ENCODE results near the gene TMC6.

TMC6 gene

DNA sequence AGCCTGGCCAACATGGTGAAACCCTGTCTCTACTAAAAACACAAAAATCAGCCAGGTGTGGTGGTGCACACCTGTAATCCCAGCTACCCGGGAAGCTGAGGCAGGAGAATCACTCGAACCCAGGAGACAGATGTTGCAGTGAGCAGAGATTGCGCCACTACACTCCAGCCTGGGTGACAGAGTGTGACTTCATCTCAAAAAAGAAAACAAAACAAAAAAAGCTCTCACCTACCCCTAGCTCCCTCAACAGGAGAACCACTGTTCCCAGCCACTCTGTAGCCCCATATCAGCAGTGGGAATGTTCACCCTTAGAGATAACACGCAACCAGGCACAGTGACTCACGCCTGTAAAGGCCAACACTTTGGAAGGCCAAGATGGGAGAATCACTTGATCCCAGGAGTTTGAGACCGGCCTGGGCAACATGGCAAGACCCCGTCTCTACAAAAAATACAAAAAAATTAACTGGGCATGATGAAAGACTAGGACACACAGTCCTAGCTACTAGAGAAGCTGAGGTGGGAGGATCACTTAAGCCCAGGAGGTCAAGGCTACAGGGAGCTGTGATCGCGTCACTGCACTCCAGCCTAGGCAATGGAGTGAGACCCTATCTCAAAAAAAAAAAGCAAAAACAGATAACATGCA is 7.4 kb upstream of the TMC6 start:
- DNase-seq (ENCODE audit: low read depth, low spot score), result no peak
- no peak overlapping the region for H3K27ac ChIP-seq

DNA sequence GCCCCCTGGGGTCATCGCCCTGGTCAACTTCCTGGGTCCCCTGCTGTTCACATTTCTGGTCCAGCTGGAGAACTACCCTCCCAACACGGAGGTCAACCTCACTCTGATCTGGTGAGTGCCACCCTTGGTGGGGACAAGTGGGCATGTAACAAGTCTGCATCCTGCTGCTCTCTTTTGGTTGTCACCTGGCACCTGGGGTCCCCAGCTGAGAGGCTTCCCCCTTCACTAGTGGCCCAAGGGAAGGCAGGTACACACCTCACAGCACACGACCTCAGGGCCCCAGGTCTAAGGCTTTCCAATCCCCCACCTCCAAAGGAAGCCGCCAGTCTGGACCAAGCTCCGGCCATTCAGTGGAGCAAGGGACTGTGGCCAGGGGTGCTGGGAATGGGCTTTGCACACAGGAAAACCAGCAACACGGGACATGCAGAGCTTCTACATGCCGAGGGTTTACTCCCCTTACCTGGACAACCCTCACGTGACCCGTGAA is 6.4 kb upstream of the TMC6 start:
- H3K27ac ChIP-seq, result no peak overlapping the region
- no peak for DNase-seq (ENCODE audit: low read depth, low spot score)

DNA sequence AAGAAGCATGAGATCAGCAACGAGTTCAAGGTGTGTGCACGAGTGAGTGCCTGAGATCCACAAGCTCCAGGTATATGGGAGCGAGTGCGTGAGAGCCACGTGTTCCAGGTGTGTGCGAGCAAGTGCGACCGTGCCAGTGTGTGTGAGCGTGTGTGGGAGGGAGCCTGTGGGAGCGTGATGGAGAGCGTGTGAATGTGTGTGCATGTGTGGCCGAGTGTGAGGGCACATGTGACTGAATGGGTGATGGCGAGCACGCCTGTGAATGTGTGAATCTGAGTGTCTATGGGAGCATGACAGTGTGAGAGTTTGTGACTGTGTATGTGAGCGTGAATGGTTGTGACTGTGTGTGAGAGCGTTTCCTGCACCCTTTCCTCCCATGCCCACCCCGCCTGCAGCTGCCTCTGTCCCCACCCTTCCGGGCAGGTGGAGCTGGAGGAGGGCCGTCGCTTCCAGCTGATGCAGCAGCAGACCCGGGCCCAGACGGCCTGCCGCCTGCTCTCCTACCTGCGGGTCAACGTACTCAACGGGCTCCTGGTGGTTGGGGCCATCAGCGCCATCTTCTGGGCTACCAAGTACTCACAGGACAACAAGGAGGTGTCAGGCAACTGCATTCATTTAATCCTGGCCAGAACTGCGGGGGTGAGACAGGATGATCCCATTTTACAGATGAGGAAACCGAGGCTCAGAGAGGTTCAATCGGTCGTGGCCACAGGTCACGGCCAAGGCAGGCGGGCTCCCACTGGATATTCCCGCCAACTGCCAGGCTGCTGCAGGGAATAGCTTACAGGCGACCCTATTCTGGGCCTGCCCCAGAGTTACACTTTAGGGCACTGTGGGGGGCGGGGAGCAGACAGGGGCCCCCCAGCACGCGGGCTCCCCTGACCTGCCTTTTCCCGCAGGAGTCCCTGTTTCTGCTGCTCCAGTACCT is 5.7 kb upstream of the TMC6 start:
- DNase-seq (ENCODE audit: low read depth, low spot score), result no peak
- no peak overlapping the region for H3K27ac ChIP-seq

DNA sequence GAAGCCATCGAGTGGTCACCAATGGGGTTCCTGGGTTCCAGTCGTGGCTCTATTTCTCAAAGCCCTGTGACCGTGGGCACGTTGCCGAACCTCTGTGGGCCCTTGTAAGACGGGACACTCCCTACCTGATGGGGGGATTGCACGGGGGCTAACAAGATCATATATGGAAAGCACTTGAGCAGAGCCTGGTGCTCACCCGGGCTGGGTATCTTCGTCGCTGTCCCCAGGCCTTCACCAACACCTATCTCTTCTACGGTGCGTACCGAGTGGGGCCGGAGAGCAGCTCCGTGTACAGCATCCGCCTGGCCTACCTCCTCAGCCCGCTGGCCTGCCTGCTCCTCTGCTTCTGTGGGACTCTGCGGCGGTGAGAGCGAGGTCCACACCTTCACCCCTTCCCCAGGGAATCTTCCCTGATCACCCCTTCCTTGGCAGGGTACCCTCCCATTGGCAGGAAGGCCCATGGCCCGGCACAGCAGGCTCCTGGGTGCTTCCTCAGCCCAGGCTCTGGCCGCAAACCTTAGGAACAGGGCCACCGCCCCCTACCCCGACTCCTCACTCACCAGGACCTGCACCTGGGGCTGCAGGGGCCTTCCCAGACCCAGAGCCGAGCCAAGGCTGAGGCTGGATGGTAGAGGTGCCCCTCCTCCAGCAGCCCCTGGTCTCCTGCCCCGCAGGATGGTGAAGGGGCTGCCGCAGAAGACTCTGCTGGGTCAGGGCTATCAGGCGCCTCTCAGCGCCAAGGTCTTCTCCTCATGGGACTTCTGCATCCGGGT is 4.8 kb upstream of the TMC6 start:
- DNase-seq (ENCODE audit: low read depth, low spot score), result no peak
- H3K27ac ChIP-seq, result no peak overlapping the region

DNA sequence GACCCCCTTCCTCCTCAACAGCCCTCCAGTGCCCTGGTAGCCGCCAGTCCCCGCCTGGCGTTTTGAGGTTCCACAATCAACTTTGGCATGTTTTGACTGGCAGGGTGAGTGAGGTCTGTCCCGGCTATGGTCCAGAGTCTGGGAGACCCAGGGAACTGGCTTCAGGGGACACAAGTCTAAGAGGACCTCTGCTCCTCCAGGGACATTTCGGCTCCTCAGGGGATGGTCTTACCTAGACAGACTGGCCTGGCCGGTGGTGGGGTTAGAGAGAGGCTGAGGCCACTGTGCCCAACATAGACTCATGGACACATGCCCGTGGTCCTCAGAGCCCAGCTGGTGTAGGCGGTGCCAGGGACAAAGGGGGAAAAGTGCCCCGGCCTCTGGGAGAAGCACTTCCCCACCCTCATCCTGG is 4.2 kb upstream of the TMC6 start:
- no peak for DNase-seq (ENCODE audit: low read depth, low spot score)
- no peak overlapping the region for H3K27ac ChIP-seq

DNA sequence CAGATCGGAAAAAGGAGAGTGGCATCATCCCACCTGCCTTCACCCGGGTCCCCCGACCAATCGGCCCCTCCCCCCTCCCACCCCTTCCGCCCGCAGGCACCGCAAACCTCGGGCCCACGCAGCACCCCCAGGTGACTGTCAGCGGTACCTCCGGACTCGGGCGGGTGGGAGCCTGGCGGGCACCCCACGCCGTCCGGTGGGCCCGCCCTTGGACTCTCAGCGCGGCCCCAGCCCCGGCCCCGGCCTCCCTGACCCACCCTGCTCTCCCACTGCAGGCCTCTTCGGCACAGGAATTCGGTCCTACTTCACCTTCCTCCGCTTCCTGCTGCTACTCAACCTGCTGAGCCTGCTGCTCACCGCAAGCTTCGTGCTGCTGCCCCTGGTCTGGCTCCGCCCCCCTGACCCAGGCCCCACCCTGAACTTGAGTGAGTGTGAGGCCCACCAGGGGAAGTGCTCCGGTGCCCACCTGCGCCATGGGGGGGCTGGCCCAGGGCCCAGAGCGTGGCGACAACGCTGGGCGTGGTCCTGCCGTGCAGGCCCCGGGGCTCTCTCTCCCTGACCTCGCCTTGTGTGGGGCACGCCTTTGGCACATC is 3.6 kb upstream of the TMC6 start:
- no peak for DNase-seq (ENCODE audit: low read depth, low spot score)
- H3K27ac ChIP-seq, result no peak overlapping the region

DNA sequence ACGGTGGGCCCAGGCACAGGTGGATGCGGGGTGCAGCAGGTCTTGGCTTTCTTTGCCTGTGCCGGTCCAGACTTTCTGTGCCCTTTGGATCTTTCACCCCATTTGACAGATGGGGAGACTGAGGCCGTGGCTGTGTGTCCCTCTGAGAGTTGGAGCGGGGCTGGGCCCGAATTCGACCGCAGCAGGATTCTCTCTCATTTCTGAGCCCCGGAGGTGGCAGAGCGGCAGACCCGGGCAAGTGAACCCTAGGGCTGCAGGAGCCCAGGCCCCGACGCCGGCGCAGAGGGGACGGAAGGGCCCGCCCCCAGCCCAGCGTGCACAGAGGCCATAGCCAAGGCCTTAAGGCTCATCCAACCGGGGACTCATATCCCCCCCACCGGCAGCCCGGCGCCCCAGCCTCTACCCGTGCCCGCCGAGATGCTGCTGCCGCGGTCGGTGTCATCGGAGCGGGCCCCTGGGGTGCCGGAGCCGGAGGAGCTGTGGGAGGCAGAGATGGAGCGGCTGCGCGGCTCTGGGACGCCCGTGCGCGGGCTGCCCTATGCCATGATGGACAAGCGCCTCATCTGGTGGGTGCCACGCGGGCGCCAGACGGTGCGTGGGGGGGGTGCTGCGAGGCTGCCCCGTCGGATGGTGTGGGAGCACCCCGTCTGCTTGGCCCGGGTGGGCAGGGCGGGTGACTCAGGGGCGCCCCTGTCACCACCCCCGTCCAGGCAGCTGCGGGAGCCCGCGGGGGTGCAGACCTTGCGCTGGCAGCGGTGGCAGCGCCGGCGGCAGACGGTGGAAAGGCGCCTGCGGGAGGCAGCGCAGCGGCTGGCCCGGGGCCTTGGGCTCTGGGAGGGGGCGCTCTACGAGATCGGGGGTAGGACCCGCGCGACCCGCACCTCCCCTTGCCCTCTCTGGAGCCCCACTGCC is 2.9 kb upstream of the TMC6 start:
- no peak for DNase-seq (ENCODE audit: low read depth, low spot score)
- no peak overlapping the region for H3K27ac ChIP-seq

DNA sequence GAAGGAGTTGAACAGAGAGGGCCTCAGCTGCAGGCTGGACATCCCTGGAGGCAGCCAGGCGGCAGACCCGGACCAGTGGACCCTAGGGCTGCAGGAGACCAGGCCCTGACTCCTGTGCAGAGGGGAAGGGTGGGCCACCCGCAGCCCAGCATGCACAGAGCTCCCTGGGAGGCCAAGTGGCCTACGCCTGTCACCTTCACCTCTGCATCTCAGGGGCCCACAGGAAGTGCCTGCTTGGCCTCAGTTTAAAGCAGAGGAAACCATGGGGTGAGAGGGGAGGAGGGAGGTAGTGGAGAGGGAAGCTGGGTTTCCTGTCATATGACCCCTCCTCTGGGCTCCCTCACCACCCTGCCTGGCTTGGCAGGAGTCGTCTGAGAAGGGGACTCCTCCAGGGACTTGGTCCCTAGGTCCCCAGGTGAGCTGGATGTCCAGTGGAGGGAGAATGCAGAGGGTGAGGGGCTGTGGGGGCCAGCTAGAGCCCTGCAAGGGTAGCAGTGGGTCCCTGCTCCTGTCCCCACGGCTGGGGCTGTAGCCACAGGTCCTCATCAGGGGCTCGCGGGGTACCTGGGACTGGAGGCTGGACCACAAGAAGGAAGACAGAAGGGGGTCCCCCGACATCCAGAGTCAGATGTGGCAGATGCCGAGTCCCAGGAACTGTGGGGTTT is 2.0 kb upstream of the TMC6 start, which contains the start of gene TMC8:
Gene TMC8 (plus strand): TSS at position 335 of the 665 bp plus-strand sequence. CDS start 818 bp downstream, outside the sequence.
- DNase-seq (ENCODE audit: low read depth, low spot score), result no peak
- peak within 1 kb of the TSS; percentile 84 for H3K27ac ChIP-seq

DNA sequence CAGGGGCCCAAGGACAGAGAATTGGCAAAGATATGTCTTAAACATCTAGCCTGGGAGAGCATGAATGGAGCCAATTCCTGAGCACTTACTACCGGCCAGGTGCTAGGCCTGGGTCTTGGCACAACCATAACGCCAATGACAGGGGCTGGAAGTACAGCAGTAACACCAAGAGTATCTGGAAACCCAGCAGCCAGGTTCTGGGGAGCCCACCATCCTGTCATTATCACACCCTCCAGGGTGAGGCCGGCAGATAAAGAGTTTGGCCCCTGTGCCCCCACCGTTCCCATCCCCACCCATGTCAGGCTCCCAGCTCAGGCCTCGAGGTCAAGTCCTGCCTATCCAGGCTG is 1.5 kb upstream of the TMC6 start:
- DNase-seq (ENCODE audit: low read depth, low spot score), result no peak
- peak overlapping the region; percentile 84 for H3K27ac ChIP-seq

DNA sequence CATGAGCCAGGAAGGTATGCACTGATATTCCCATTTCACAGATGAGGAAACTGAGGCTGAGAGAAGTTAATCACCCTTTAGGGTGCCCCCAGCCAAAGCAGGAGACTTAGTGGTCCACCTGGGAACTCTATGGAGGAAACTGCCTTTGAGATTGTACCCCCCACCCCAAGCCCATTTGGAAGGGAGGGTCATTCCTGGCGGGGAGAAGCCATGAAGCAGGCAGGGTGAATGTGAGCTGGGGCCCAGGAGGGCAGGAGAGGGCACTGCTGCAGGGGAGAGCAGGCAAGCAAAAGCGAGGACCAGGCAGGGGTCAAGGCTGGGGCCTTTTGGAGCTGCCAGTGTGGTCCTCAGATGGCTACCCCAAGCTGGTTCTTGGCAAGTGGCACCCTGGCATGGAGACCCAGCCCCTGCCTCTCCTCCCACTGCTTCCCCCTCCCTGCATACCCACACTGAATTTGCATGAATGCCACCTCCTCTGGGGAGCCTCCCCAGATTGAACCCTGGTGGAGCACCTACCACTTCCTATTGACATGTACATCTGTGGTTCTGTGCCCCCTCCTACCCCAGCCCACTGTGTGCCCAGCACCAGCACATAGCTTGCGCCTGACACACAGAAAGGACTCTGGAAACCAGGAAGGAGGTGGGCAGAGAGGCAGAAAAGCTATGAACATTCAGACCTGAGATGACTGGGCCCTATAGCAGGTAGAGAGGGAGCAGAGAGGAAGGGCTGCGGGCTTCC is 965 bp upstream of the TMC6 start:
- peak overlapping the region; percentile 84 for H3K27ac ChIP-seq
- DNase-seq (ENCODE audit: low read depth, low spot score), result no peak

DNA sequence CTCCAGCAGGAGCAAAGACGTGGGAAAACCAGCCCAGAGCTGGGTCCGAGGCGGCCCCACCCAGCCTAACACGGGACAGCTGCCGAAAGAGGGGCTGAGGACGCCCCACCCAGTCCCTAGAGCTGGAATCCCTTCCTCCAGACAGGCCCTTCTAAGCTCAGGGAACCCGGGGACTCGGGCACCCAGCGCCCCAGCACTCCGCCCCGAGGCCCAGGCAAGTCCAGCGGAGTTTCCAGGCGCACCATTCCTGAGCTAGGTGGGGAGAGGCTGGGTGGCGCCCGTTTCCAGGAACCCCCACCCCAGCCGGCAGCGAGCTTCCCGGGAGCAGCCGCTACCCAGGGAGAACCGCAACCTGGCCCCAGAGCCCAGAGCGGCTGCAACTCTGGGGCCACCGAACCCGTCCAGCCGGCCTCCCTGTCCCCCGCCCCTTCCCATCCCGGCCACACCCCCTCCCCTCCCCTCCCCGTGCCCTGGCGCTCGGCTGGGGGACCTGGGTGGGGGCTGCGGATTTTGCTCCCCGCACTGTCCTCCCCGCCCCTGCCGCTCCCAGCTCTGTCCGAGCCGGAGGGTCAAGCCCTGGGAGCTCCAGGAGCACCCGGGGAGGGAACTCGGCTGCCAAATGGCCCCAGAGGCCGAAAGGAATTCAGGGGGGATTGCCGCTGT is 536 bp downstream of the TMC6 start:
- H3K27ac ChIP-seq, result peak overlapping the region; percentile 84
- no peak for DNase-seq (ENCODE audit: low read depth, low spot score)

DNA sequence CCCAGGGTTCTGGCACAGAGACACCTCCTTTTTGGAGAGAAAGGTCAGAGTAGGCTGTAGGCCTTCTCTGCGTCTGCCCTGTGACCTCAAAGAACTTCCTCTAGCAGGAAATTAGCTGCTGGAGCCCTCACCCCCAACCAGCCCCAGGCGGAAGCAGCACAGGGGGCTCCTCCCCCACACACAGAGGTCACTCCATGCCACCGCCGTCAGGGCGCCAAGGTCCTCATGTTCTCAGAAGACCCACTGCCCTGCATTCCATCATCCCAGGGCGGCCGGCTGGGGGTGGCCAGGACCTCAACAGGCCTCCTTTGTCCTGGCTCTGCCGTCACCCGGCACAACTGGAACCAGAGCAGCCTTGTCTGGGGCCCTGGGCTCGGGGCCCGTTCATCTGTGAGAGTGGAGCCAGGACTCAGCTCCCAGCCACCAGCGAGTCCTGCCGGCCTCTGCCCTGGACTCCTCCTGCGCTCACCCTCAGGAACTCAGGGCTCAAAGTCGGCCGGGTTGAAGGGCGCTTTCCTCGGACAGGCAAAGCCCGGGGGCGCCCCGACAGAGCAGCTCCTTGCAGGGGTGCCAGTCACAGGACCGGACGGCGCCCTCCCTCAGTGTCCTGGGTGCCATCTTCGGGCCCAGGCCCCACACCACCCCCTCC is 1.2 kb downstream of the TMC6 start:
- DNase-seq (ENCODE audit: low read depth, low spot score), result no peak
- H3K27ac ChIP-seq, result peak overlapping the region; percentile 84

DNA sequence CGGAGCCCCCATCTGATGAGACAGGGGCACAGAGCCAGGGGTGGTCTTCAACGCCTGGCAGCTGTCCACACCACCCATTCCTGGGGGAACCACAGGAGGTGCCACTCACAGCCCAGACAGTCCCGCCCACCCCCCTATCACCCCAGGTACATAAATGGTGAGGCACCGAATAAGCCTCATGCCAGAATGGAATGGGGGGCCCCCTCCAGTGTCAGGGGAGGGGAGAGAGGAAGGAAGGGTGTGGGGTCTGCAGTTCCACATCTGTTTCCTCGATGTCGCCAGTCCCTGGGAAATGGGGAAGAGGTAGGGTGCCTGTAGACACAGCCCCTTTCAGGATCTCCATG is 1.7 kb downstream of the TMC6 start:
- no peak overlapping the region for H3K27ac ChIP-seq

DNA sequence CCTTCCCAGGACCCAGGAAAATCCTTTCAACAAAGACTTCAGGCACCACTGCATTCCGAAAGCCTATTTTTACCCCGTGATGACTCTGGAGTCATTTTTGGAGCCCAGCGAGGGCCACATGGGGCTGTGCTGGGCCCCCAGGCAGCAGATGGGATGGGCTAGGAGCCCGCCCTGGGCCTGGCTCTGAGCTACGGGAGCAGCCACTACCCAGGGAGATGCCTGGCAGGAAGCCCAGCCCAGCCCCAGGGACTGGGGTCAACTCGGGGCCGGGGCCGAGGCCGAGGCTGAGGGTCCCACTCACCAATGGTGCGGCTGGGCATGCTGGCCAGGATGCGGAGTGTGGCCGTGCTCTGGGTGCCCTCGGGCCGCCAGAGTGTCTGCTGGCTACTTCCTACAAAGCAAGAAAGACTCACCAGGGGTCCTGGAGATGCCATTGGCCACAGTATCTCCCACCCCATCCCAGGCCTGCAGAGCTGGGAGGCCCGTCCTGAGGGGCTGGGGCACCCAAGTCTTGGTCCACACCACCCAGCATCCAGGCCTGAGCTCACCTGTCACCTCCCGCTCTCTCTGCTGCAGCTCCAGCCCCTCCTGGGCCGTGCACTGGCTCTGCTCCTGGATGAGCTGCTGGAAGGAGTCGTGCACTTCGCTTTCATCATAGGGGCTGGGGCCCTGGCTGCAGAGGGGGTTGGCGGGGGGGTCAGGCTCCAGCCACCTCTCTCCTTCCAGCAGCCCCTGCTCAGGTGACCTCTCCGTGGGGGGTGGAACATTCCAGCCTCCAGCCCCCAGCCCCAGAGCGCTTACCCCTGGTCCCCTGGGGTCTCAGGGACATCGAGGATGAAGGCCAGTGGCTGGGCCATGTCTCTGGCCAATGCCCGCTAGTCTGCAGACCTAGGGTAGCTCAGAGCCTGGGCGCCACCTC is 2.3 kb downstream of the TMC6 start:
- H3K27ac ChIP-seq, result no peak overlapping the region
- DNase-seq (ENCODE audit: low read depth, low spot score), result no peak

More for the DNA sequence above, 1.7 kb downstream of the TMC6 start:
- DNase-seq (ENCODE audit: low read depth, low spot score), result no peak

DNA sequence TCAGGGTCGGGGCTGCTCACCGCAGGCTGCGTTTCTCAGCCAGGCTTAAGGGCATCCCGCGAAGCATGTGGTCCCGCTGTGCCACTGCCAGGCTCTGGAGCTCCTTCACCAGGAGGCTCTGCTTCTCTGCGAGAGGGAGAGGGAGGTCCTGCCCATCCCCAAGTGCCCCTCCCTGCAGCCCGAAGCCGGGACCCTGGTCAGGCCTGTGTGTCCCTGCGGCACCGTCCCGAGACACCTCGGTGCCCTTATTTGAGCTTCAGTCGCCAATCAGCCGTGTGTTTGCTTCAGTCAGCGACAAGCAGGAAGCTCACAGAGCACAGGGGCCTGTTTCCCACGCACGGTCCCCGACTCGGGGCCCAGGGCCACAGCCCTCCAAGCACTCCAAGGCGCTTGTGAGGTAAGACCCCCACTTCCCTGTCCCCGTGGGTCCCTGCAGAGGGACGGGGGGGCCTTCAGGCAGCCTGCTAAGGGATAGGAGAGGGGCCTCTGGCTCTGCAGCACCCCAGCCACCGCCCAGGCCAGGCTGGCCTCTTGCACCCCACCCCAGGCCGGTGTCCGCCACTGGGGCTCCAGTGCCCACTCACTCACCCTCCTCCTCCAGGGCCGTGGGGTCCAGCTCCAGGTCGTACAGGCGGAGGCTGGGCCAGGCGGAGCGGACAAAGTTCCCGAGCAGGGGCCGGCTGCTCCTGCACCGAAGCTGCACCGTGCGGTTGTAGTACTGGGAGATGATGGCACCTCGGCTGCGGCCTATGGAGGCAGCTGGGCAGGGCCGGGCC is 3.2 kb downstream of the TMC6 start:
- DNase-seq (ENCODE audit: low read depth, low spot score), result no peak
- H3K27ac ChIP-seq, result no peak overlapping the region

DNA sequence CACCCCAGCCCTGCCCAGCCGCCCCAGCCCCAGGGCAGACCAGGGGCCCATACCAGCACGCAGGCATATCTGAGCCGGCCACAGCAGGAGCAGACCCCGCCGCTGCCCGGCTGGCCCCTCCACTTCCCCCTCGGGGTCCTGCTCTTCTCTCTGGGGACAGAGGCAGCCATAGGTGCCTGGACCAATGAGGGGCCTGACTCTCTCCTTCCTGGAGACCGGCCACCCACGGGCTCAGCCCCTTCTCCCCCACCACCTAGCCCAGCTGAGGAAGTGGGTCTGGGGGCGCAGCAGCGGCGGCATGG is 3.8 kb downstream of the TMC6 start:
- DNase-seq (ENCODE audit: low read depth, low spot score), result no peak
- H3K27ac ChIP-seq, result no peak overlapping the region

All from epithelial cell of prostate (primary cell).